ENCODE data around the gene BRPF3.

BRPF3 gene

GRCh38 chr6:36235309-36235708 lies 38.8 kb downstream of the BRPF3 start:
- DNase-seq, result peak; percentile 78

DNA sequence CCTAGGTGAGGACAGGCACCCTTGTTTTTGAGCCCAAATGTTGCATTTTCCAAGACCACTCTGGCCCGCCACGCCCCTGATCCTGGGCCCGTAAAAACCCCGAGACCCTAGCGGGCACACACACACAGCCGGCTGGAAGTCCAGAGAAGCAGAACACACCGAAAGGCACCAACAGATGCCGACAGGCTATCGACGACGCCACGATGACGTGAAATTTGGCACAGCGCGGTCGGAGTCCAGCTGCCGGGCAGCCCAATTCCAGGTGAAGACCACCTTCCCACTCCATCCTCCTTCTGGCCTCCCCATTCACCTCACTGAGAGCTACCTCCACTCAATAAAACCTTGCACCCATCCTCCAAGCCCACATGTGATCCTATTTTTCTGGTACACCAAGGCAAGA lies 39.3 kb downstream of the BRPF3 start:
- DNase-seq, result no peak

DNA sequence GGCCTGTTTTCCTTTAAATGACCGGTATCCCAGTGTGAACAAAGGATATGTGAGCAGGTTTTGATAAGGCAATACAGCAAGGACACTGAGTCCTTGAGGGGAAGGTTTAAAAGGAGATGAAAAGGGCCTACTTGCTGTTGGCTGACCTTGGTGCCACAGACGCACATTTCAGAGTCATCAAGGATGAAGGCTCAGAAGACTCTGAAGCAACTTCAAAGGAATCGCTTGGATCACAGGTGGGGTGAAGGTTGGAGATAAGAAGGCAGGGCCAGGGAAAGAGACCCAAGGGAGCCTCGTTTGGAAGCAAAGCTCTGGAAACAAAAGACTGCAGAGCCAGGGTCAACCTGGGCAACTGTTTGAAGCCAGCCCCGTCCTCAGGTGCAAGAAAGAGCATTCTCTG lies 43.2 kb downstream of the BRPF3 start:
- no peak for DNase-seq

- no peak for DNase-seq
Measured at GRCh38 chr6:36241728-36242127, 45.2 kb downstream of the BRPF3 start.

DNA sequence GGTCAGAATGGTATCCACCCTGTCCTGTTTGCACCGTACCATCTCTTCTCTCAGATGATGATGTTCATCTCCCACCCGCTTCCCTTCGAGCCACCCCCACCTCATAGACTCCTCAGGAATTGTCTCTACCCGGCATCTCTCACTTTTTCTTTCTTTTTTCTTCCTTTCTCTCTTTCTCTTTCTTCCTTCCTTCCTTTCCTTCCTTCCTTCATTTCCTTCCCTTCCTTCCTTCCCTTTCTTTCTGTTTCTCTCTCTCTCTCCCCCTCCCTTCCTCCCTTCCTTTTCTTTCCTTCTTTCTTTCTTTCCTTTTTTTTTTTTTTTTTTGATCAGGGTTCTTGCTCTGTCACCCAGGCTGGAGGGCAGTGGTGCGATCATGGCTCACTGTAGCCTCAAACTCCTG lies 45.6 kb downstream of the BRPF3 start:
- no peak for DNase-seq

GRCh38 chr6:36242626-36243025 lies 46.1 kb downstream of the BRPF3 start:
- no peak for DNase-seq

GRCh38 chr6:36243562-36244212 lies 47.1 kb downstream of the BRPF3 start:
- DNase-seq, result no peak

DNA sequence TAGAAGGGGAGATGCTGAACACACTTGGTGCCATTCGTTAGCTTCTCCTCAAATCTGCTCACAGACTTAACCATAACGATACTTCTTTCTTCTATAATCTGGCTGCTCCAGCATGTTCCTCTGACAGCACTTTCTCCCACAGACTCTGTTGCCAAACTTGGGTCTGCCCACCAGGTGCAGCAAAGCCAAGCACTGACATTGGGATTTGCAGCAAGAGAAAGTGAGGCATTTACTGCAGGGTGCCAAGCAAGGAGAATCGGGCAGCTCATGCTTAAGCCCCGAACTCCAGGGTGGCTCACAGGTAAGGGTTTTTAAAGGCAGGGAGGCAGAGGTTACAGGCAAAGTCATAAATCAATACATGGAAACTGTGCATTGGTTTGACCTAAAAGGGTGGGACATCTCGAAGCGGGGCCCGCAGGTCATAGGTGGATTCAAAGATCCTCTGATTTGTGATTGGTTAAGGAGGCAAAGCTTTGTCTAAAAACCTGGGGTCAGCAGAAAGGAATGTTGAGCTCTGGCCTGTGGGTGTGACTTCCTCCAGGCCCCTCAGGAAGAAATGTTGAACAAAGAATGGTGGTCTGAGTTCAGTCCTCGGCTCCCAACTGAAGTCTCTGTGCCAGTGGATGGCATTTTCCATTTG lies 48.2 kb downstream of the BRPF3 start:
- no peak for DNase-seq

DNA sequence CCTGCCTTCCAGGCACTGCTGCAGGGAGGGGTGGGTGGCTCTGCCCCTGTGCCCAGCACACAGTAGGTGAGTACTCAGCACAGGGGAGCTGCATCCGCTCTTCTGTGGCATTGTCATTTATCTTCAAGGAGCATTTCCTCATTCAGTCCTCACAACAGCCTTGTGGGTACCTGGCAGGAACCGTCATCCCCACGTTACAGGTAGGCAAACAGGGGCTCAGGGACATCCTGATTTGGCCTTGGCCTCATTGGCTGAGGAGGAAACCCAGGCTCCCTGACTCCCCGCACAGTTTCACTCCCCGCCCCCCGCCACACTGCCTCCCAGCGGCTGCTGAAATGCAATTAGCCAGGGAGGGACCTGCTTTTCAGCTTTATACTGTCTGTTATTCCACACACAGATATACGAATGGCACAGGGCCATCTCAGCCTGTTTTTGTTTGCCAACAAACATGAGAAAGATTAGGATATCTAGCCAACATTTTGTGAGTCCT lies 49.1 kb downstream of the BRPF3 start:
- DNase-seq, result no peak

- no peak for DNase-seq
Measured at GRCh38 chr6:36246506-36247268, 50.1 kb downstream of the BRPF3 start.

- no peak for DNase-seq
Measured at GRCh38 chr6:36247693-36248092, 51.1 kb downstream of the BRPF3 start.

- no peak for DNase-seq
Measured at GRCh38 chr6:36248980-36249379, 52.4 kb downstream of the BRPF3 start.

GRCh38 chr6:36249536-36249935 lies 53.0 kb downstream of the BRPF3 start:
- DNase-seq, result no peak

GRCh38 chr6:36252005-36252404 lies 55.5 kb downstream of the BRPF3 start:
- no peak for DNase-seq

DNA sequence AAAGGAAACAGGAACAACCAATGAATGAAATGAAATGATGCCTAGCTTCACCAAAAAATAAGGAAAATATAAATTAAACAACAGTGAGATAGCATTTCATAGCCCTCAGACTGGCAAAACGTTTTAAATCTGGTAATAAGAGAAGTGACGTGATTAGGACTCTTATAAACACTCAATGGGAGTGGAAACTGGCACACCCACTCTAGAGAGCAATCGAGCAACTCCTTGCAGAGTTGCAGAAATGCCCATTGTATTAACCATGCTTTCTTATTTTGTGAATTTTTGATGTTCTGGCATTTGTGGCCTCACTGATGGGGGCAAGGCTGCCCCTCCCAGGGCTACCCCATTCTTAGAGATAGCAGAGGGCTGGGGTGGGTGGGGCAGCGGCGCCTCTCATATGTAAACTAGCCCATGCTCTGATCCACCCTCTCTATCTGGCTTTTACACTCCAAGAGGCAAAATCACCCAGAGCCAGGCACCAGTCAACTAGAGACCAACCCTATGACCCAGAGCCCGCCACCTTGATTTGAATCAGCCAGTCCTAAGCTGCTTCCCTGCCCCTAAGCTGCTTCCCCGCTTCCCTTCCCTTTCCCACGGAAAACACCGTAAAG lies 67.0 kb downstream of the BRPF3 start:
- peak; percentile 54 for DNase-seq

DNA sequence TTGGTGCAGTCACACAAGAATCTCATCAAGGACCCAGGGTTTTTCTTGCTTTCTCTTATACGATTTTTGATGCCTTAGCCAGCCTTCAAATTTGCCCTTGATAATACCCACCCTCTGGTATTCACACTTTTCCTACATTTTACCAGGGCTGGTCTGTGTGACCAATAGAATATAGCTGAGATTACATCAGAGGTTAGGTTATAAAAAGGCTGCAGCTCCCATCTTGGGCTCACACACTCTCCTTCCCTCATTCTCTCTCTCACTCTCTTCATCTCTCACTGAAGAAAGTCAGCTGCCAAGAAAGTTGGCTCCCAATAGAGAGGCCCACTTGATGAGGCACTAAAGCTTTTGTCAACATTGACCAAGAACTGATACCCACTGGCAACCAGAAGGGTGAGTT lies 69.2 kb downstream of the BRPF3 start:
- peak; percentile 96 for DNase-seq

- DNase-seq, result no peak
Measured at GRCh38 chr6:36266913-36267644, 70.5 kb downstream of the BRPF3 start.

DNA sequence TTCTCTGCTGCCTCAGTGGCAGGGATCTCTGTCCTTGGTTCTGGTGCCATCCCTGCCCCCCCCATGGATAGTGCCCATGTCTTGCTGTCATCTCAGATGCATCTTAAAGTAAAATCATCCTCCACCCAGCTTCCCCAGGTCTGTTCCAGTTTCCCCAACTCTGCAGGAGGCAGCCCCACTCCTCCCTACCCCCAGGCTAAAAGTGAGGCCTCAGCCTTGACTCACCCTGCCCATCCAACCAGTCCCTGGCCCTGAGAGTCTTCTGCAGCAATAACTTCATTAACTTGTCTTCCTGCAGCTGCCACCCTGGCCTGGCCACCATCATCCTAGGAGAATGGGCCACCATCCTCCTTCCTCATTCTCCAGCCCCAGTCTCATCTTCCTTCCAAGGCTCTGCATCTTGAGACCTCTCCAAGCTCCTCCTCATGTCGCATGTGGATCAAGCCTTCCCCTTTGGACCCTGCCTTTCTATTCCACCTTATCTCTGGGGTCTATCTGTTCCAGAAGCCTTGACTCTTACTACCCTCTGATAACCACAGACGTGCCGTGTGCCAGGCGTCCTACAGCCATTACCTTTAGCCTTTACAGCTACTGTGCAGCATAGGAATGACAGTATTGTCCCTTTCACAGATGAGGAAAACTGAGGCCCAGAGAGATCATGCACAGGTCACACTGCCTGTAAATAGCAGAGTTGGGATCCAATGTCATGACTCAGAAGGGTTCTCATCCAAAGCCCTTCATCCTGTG lies 71.4 kb downstream of the BRPF3 start:
- no peak for DNase-seq

GRCh38 chr6:36268478-36269275 lies 72.1 kb downstream of the BRPF3 start:
- DNase-seq, result no peak

DNA sequence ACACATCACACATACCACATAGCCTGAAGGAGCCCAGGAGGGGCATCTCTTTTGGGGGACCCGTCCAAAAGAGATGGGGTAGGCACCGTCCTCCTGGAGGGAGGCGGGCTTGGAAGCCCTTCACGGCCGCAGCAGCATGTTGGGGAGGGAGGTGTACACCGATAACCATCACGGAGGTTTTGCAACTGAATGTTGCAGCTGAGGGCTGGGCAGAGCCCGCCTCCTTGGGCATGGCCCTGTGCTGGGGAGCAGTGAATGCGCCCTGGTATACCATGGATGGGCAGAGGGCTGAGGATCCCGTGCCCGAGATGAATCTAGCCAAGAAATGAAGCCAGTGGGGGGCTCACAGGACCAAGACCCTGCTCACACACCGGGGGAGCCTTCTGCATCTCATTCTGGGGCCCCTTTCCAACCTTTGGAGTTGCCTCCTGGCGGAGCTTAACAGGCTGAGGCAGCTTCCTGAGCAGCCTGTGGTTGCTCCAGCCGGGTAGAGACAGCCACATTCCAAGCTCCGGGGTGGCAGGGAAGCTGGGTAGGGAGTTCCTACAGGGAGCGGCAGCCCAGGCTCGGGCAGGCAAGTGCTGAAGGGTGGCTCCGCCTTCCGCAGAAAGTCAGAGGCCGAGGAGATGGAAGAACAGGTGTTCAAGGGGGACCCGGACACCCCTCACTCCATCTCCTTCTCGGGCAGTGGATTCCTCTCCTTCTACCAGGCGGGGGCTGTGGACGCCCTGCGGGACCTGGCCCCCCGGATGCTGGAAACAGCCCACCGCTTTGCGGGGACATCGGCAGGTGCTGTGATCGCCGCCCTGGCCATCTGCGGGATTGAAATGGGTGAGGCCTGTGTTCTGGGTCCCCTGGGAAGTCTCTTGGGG lies 73.5 kb downstream of the BRPF3 start, which contains the start of gene PNPLA1:
TSS of gene PNPLA1 (plus strand) at position 227 of the 872 bp plus-strand sequence. CDS start at position 627, 400 bp downstream.
- no peak for DNase-seq

Measured in DMS79 treated with DMSO at 0.1 percent for 48 hours (cell line).